GM13976 (cell line): Measurements from ENCODE around the gene SHOC2.

Source experiments
- DNase-seq: peaks from one replicate; pipeline ENCODE4 v3.0.0; 2012; ENCODE audit warnings: low spot score
- in situ Hi-C: fragments of 300-500 bp; cut with MboI; formaldehyde crosslinking; loops from one replicate; pipeline ENCODE4 v1.12.0; 2022; ENCODE audit warnings: low sequenced_read_pairs, mixed read lengths, inconsistent platforms; ENCODE audit not compliant: unreplicated experiment
- TF ChIP-seq, protein P1 (sequence below): IDR thresholded peaks from 2 replicates; pipeline ENCODE4 v1.5.1; 2012; ENCODE audit warnings: borderline replicate concordance, mild to moderate bottlenecking; ENCODE audit not compliant: insufficient read depth; ENCODE audit errors: extremely low read depth, missing control alignments, control extremely low read depth

The SHOC2 gene

DNA sequence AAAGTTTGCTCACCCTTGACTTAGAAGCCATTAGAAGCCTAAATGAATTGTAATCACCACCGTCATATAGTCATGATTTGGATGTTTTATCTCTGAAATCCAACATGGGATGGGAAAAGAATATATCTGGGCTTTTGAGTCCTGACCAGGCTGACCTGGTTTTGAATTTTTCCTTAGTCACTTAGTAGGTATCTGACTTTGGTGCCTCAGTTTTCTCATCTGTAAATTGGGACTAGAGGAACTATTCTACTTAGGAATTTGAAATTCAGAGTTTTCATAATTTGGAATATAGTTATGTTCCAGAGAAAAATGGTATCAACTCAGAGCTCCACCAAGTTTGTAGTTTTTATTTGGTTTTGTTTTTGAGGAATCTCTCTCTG is 40.9 kb downstream of the SHOC2 start:
- no peak for DNase-seq
- TF ChIP-seq, protein P1, sequence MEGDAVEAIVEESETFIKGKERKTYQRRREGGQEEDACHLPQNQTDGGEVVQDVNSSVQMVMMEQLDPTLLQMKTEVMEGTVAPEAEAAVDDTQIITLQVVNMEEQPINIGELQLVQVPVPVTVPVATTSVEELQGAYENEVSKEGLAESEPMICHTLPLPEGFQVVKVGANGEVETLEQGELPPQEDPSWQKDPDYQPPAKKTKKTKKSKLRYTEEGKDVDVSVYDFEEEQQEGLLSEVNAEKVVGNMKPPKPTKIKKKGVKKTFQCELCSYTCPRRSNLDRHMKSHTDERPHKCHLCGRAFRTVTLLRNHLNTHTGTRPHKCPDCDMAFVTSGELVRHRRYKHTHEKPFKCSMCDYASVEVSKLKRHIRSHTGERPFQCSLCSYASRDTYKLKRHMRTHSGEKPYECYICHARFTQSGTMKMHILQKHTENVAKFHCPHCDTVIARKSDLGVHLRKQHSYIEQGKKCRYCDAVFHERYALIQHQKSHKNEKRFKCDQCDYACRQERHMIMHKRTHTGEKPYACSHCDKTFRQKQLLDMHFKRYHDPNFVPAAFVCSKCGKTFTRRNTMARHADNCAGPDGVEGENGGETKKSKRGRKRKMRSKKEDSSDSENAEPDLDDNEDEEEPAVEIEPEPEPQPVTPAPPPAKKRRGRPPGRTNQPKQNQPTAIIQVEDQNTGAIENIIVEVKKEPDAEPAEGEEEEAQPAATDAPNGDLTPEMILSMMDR = no peak
- in situ Hi-C loops = no loop called here

DNA sequence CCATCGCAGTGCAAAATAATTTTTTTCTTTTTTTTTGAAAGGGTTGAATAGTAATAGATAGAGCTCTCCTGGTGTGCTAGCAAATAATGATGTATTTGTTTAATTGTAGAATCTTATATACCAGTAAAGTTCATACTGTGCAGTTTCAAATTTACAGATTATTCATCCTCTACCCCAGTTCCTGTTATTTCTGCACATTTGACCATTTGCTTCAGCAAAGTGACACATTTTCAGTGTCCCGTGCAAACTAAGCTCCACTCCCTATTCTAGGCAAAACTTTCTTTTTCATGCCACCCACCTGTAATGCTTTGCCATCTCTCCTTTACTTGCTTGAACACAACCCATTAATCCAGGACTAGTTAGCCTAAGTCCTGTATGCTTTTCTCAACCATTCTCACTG is 43.0 kb downstream of the SHOC2 start:
- in situ Hi-C loops = no loop called here
- DNase-seq = no peak
- TF ChIP-seq, protein P1 = no peak

DNA sequence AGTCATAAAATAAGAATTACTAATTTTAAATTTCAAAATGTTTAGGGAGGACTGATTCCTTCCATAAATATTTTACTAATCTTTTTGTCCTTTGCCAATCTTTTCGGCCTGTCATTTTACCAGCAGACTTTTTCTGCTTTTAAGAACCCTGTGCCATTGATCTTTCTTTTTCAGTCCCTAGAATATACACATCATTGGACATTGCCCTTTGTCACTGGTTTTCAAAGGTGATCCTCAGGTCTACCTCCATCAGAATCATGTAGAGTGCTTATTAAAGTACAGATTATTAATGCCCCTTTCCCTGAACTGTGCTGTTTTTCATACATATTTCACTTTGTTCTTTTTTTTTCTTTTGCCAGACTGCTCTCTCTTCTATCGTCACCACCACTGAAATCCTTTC is 43.8 kb downstream of the SHOC2 start:
- TF ChIP-seq, protein P1 = no peak
- DNase-seq = no peak
- in situ Hi-C loops = no loop called here

DNA sequence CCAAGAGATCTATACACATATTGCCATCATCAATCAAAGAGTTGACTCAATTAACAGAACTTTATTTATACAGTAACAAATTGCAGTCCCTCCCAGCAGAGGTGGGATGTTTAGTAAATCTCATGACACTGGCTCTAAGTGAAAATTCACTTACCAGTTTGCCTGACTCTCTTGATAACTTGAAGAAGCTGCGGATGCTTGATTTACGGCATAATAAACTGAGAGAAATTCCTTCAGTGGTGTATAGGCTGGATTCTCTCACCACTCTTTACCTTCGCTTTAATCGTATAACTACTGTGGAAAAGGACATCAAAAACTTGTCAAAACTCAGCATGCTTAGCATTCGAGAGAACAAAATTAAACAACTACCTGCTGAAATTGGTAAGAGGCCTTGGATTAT is 45.3 kb downstream of the SHOC2 start:
- in situ Hi-C loops = no loop called here
- TF ChIP-seq, protein P1 = no peak
- DNase-seq = no peak

DNA sequence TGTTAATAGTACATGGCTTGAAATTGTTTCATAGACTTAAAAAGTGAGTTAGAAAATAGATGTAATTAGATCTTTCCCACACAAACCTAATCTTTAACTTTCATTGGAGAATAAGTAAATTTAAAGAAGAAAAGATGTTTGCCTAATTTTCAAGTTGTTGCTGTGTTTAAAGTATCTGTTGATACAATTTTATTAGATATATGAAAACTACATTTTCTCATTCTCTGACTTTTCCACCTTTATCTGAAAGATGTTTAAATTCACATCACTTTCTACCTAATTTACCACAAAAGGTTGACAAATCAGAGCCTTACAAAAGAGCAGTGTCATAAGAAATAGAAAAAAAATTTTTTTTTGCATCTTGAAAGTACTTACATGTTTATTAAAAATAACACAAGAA is 45.8 kb downstream of the SHOC2 start:
- TF ChIP-seq, protein P1 = no peak
- in situ Hi-C loops = no loop called here
- no peak for DNase-seq

DNA sequence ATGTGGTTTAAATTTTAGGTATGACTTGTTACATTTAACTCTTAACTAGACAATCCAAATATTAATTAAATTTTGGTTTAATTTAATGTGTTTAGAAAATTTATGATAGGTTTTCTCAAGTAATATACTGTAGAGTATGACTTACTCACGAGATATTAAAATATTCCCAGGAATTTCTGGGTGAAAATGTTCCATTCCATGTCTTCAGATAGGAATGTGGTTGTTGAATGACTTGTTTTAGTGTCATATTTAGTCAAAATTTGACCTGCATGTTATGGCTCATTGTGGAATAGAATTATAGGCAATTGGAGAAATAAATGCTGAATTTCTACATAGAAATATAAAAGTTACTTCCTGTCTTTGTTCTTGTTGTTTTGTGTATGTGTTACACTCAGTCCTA is 46.7 kb downstream of the SHOC2 start:
- no peak for DNase-seq
- TF ChIP-seq, protein P1 = no peak
- in situ Hi-C loops = no loop called here

DNA sequence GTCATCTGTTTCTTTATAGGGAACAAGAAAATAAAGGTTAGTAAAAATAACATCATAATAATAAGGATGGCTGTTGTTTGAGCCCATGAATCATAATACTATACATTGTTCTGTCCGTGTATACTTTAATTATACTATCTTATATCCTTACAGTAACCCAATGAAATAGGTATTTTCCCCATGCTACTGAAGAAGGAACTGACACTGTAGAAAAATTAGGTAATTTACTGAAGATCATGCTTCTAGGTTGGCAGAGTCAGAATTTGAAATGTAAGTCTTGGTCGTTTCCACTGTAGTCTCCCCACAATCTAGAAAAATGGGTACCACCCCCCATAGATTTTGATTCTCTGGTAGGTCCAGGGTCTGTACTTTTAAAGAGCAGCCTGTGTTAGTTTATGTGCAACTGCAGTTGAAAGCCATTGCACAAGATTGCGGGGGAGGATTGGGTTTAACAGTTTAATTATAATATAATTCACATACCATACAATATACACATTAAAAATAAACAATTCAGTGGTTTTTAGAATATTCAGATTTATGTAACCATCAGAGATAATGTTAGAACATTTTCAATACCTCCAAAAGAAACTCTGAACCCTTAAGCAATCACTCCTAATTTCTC is 47.7 kb downstream of the SHOC2 start:
- TF ChIP-seq, protein P1 = no peak
- no peak for DNase-seq
- in situ Hi-C loops = no loop called here
